HEK293 (cell line): ENCODE data around the gene CEP63.

ENCODE experiments used
- CTCF ChIA-PET: fragments of 350-600 bp; formaldehyde crosslinking; extraction: SDS; loops from one replicate; lab custom pipeline; 2021; ENCODE audit warnings: antibody characterized with exemption; lab: Yijun Ruan, JAX
- POLR2A ChIA-PET: fragments of 300-600 bp; formaldehyde crosslinking; extraction: SDS; loops from one replicate; lab custom pipeline; 2020; ENCODE audit warnings: antibody characterized with exemption, inconsistent platforms; lab: Yijun Ruan, JAX
- H3K27ac ChIP-seq: fragments of 200-500 bp; sonication (Bioruptor generic); 2 replicates; pipeline ENCODE4 v1.5.1; 2014; ENCODE audit warnings: low read depth, low read length, control low read depth, inconsistent platforms; ENCODE audit errors: extremely low read depth
- H3K36me3 ChIP-seq, 2 experiments: fragments of 200-500 bp in 1 of 2; sonication (Bioruptor generic) in 1 of 2; 1 replicate in 1 of 2; 2 replicates in 1 of 2; pipeline ENCODE4 v1.5.1; 2014 to 2017; ENCODE audit warnings: inconsistent platforms in 2 of 2, low read length in 2 of 2; ENCODE audit not compliant: control insufficient read depth in 2 of 2, insufficient read depth in 1 of 2
- H3K4me1 ChIP-seq: fragments of 200-500 bp; sonication (Bioruptor generic); 2 replicates; pipeline ENCODE4 v1.5.1; 2014; ENCODE audit warnings: mild to moderate bottlenecking, low read length, inconsistent platforms; ENCODE audit not compliant: control insufficient read depth, insufficient read depth
- H3K4me3 ChIP-seq: 2 replicates; pipeline ENCODE4 v1.5.1; 2011; ENCODE audit warnings: low read depth, mild to moderate bottlenecking, control low read depth, low read length, moderate library complexity
- H3K9me3 ChIP-seq: fragments of 200-500 bp; sonication (Bioruptor generic); 2 replicates; pipeline ENCODE4 v1.5.1; 2014; ENCODE audit warnings: low read depth, low read length, inconsistent platforms; ENCODE audit not compliant: control insufficient read depth, insufficient read depth
- BCL11A ChIP-seq: fragments of 450-650 bp; formaldehyde crosslinking; IDR thresholded peaks from 2 replicates; pipeline ENCODE4 v1.5.1; 2016; ENCODE audit warnings: low read depth, missing biosample characterization, missing genetic modification characterization
- ZNF19 ChIP-seq: fragments of 450-650 bp; formaldehyde crosslinking; IDR thresholded peaks from 2 replicates; pipeline ENCODE4; 2016; ENCODE audit warnings: missing biosample characterization, missing genetic modification characterization, low read depth
- ZNF544 ChIP-seq: fragments of 450-650 bp; formaldehyde crosslinking; IDR thresholded peaks from 2 replicates; pipeline ENCODE4 v1.5.0; 2017; ENCODE audit warnings: missing biosample characterization, missing genetic modification characterization
- ZNF561 ChIP-seq: fragments of 450-650 bp; IDR thresholded peaks from 2 replicates; pipeline ENCODE4 v1.5.1; 2018; ENCODE audit warnings: missing biosample characterization, missing genetic modification characterization, borderline replicate concordance
- ZNF639 ChIP-seq: fragments of 450-650 bp; formaldehyde crosslinking; IDR thresholded peaks from 2 replicates; pipeline ENCODE4 v1.5.1; 2016; ENCODE audit warnings: missing biosample characterization, missing genetic modification characterization
- ZNF677 ChIP-seq: fragments of 450-650 bp; IDR thresholded peaks from 2 replicates; pipeline ENCODE4 v1.5.0; 2018; ENCODE audit warnings: missing biosample characterization, mild to moderate bottlenecking, missing genetic modification characterization, moderate library complexity
- ZNF837 ChIP-seq: fragments of 450-650 bp; formaldehyde crosslinking; IDR thresholded peaks from 2 replicates; pipeline ENCODE4 v1.5.1; 2016; ENCODE audit warnings: missing biosample characterization, missing genetic modification characterization
- ZNF843 ChIP-seq: fragments of 450-650 bp; formaldehyde crosslinking; IDR thresholded peaks from 2 replicates; pipeline ENCODE4 v1.5.1; 2016; ENCODE audit warnings: missing biosample characterization, missing genetic modification characterization
- TF ChIP-seq, protein P1 (sequence below): fragments of 450-650 bp; formaldehyde crosslinking; IDR thresholded peaks from 2 replicates; pipeline ENCODE4 v1.5.1; 2017; ENCODE audit warnings: missing biosample characterization, missing genetic modification characterization

The CEP63 gene

DNA sequence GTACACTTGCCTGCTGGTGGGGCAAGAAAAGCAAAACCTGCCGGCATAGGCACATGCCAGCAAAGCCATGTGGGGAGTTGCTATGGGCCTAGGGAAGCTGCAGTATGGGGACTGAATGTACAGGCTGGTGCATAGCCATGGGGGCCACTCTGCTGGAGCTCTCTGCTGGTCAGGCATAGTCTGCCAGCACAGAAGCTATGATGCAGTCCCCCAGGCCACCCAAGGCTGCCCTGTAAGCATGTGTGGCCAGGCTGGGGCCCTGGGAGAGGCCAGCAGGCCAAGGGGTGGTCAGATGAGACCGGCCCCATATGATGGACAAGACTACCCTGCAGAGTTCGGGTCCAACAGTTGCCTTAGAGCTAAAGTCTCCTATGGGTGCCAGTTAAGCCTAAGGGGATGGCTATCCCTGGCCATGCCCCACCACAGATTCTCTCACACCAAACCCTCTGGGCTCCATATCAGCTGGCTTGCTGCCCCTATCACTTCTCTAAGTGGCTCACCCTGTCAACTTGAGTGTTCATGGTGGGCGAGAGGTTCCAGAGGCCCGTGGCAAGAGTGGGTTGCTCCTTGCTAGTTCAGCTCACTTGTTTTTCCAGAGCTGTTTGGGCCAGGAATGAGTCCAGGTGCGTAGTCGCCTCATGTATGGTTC, 41.8 kb downstream of the CEP63 start:
- Histone ChIP-seq H3K4me1 (no peaks in the 10 kb centered on the region), H3K9me3 (no peaks in the 10 kb centered on the region), H3K4me3 (no peak overlapping the region), H3K36me3 (peaks cover 0 to under 1% of the 10 kb centered on the region in 2 experiments; a peak in 1 of 3 replicates), H3K27ac (no peak overlapping the region)
- POLR2A ChIA-PET = no interaction called here
- CTCF ChIA-PET = interaction anchor here (0.6 to 1.0 kb wide), 2 partner anchors 10 to 738 kb away, joined by 3 to 4 read pairs; no protein-coding TSS in a partner anchor
- no peak for TF ChIP-seq ZNF639 (tag by site-specific recombination)

DNA sequence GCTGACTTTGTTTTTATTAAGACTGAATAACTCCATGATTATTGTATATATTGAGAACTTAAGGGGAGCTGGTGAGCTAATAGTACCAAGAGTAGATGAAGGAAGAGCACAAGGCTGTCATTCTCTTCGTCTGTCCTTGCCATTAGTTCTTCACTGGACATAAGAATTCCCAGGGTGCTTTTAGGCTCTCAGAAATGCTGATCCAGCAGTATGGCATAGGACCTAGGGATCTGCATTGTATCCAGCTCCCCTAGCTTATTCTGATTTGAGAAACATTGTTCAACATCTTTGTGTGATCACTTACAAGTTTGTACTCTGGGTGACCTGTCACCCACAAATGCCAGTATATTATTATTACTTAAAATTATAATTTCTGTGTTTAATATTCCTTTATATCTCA, 47.6 kb downstream of the CEP63 start:
- CTCF ChIA-PET = no interaction called here
- Histone ChIP-seq H3K4me3 (no peak overlapping the region), H3K27ac (no peak overlapping the region)
- TF ChIP-seq BCL11A (tag by site-specific recombination) = no peak
- no peak for TF ChIP-seq ZNF544 (tag by site-specific recombination)
- no peak for TF ChIP-seq ZNF19 (tag by site-specific recombination)
- TF ChIP-seq, protein P1, sequence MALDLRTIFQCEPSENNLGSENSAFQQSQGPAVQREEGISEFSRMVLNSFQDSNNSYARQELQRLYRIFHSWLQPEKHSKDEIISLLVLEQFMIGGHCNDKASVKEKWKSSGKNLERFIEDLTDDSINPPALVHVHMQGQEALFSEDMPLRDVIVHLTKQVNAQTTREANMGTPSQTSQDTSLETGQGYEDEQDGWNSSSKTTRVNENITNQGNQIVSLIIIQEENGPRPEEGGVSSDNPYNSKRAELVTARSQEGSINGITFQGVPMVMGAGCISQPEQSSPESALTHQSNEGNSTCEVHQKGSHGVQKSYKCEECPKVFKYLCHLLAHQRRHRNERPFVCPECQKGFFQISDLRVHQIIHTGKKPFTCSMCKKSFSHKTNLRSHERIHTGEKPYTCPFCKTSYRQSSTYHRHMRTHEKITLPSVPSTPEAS (tag by site-specific recombination) = no peak
- TF ChIP-seq, all 188 proteins: peak for 0
- no peaks in the 10 kb centered on the region for H3K4me1 ChIP-seq
- POLR2A ChIA-PET = no interaction called here
- H3K9me3 ChIP-seq = no peaks in the 10 kb centered on the region
- peaks cover 0 to 25% of the 10 kb centered on the region in 2 experiments; a peak in 1 of 3 replicates for H3K36me3 ChIP-seq

DNA sequence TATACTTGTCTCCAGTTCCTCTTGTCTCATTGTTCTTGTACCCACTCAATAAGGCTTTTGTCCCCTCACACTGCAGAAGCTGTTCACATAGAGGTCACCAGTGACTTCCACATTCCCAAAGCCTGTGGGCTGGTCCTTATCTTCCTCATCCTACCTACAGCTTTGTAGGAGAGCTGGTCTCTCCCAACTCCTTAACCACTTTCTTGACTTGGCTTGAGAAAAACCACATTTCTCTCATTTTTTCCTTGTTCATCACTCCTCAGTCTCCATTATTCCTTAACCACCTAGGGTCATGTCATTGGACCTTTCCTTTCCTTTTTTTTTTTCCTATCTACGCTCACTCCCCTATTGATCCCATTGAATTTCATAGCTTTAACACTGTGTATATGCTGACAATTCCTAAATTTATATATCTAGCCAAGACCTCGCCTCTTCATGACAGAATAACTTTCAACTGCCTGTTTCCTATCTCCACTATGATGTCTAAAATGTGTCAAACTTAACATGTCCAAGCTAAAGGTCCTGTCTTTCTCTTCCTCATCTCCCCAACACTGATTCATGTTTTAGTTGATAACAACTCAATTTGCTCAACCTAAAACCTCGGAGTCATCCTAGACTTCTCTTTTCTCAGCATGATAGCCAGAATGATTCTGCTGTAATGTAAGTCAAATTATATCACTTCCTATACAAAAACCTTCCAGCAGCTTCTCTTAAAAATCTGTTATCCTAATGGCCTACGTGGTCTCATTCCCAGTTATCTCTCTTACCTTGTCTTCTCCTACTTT, 49.5 kb downstream of the CEP63 start:
- POLR2A ChIA-PET = no interaction called here
- peaks cover 0 to 25% of the 10 kb centered on the region in 2 experiments; a peak in 1 of 3 replicates for H3K36me3 ChIP-seq
- no peak overlapping the region for H3K4me3 ChIP-seq
- H3K9me3 ChIP-seq = no peaks in the 10 kb centered on the region
- no peak overlapping the region for H3K27ac ChIP-seq
- H3K4me1 ChIP-seq = no peaks in the 10 kb centered on the region
- CTCF ChIA-PET = interaction anchor here (0.6 kb wide), 2 partner anchors 9 to 34 kb away, joined by 3 to 4 read pairs; no protein-coding TSS in a partner anchor
- TF ChIP-seq ZNF561 (tag by site-specific recombination) (no peak), ZNF843 (tag by site-specific recombination) (no peak), ZNF677 (tag by site-specific recombination) (no peak)

DNA sequence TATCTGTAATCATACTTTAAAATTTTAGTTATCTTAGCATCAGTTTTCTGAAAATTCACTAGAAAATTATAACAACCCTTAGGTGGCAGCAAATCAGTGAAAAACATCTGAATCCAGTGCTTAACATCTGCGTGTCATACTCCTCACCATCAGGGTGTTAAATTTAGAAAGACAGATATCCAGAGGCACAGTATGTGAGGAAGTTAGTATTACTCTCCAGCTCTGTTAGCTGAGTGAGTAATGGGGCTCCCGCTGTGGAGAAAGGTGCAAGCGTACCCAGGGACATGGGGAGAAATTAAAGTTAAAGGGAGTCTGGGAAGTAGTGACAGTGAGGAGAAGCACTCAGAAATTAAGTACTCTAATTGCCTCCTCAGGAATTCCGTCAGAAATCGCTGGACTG, 50.9 kb downstream of the CEP63 start:
- CTCF ChIA-PET = interaction anchor here (0.6 to 1.2 kb wide), 2 partner anchors 9 to 252 kb away, joined by 3 to 4 read pairs; no protein-coding TSS in a partner anchor
- no peak overlapping the region for H3K4me3 ChIP-seq
- no peaks in the 10 kb centered on the region for H3K9me3 ChIP-seq
- H3K4me1 ChIP-seq = no peaks in the 10 kb centered on the region
- POLR2A ChIA-PET = no interaction called here
- no peak for TF ChIP-seq ZNF837 (tag by site-specific recombination)
- peaks cover 0 to 25% of the 10 kb centered on the region in 2 experiments; a peak in 2 of 3 replicates for H3K36me3 ChIP-seq
- no peak overlapping the region for H3K27ac ChIP-seq
